Measurements from ENCODE around the gene HMSD.
"Not testable (repeated sequence)": the region's sequence is repeated elsewhere in the genome, so short reads cannot be mapped to it uniquely, and the experiment has no call there.

Gene HMSD, protein sequence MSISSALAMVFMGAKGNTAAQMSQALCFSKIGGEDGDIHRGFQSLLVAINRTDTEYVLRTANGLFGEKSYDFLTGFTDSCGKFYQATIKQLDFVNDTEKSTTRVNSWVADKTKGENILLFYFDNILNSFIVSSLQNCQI

DNA sequence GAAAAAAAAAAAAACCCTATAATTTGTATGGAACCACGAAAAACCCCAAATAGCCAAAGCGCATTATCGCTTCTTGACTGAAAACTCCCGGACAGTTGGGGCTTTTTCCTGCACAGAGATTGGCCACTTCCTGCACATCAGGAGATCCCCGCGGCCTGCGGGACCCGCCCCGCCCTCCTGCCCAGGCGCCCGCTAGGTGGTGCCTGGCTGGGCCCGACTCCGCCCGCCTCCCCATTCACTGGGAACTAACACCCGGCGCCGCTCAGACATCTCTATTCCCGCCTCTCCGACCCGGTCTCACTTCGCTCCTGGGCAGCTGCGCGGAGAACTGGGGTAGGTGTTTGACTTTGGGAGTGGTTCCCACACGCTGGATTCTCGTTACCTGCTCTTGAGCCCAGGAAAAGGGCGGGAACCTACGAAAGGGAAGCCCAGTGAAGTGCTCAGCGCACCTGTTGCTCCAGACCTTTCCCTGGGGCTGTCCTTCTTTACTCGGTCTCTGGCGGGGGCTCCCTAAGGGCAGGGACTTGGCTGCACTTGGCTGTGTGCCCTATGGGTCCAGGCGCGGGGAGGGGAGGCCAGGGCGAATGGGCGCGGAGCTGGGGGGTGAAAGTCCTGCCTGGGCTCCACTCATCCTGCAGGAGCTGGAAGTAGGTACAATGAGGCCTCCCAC, at the start of gene HMSD:
Gene HMSD, plus strand, starts transcription at position 234 of the 670 bp plus-strand sequence. CDS start 4,155 bp downstream, outside the sequence.
- peak in 2 of 4 experiments; percentile 3 to 4 for DNase-seq

DNA sequence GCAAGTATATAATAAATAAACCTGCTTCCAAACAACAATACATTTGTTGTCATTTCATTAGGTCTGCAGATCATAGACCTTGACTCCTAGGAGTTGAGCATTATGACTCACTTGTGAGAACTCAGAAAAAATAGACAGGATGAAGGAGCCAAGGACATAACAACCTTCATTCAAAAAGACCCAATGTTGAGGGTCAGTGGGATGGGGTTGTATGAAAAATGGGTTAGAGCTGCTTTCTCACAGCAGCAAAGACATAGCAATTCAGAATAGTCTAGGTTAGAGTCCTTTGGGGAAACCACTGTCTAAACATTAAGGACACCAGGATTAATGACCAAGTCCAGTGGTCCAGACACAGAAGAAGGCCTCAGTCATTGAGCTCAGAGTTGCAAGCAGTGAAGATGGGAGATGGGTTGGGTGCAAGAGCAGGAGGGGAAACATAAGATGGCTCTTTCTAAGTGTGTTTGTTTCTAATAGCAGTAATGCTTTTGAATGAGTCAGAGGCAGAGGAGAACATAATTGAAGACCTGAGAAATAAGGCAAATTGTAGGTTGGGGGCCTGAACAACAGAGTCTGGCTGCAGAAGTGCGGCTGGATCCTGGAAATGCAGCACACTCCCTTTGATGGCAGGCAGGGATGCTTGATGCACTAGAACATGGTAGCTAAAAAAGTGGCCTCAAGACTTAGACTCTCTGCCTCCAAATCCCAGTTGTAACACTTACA, 45.1 kb upstream of the HMSD start:
- DNase-seq: no peak

DNA sequence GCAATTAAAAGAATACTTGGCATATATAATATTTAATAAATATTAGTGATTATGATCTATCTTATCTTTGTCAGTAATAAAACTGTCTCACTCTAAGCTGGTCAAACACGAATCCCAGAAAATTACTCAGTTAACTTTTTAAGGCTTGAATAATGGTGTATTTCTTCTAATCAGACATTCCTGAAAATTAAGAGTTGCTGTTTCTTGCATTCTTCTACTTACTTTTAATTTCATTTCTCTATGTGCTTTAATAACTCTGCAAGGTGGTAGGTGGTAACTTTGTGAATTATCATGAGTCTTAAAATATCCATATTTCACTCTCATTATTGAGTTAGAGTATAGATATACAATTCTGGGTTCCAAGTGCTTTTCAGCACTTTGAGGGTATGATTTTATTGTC, 44.4 kb upstream of the HMSD start:
- DNase-seq: no peak

DNA sequence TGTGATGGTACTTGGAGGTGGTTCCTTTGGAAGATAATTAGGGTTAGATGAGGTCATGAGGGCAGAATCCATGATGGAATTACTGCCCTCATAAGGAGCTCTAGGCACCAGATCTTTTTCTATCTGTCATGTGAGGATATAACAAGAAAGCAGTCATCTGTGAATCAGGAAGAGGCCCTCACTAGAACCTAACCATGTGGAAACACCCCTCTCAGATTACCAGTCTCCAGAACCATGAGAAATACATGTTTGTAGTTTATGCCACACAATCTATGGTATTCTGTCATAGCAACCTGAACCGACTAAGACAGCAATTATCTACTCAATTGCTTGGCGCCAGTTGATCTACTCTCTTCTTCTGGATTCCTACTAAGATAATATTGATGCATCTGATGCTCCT, 43.7 kb upstream of the HMSD start:
- DNase-seq: no peak

DNA sequence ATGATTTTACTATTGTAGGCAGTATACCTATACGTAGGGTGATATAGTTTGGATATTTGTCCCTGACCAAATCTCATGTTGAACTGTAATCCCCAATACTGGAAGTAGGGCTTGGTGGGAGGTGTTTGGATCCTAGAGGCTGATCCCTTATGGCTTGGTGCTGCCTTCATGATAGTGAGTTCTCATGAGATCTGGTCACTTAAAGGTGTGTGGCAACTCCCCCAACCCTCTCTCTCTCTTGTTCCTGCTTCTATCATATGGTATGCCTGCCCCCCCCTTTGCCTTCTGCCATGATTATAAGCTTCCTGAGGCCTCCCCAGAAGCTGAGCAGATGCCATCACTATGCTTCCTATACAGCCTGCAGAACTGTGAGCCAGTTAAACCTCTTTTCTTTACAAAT, 43.0 kb upstream of the HMSD start:
- DNase-seq: no peak

DNA sequence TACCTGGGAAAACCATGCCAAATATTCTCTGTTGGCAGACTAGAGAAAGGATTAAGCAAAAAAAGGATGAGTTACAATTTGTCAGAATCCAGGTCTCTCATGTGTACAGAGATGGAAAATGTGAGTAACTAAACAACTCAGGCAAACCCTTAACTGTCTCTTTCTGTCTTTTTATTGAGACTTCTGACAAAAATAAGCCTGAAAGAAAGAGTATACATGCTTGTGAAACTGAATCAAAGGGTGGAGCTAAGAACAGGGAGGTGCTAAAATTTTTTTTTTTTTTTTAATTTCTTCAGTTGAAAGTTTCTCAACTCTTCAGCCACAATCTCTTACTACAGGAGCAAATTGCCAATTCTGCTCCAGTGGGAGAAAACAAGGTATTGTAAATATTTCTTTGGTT, 41.4 kb upstream of the HMSD start, which contains the start of gene SERPINB10:
Gene SERPINB10, plus strand, starts transcription at position 295 of the 400 bp plus-strand sequence. CDS start 7,553 bp downstream, outside the sequence.
- no peak for DNase-seq

DNA sequence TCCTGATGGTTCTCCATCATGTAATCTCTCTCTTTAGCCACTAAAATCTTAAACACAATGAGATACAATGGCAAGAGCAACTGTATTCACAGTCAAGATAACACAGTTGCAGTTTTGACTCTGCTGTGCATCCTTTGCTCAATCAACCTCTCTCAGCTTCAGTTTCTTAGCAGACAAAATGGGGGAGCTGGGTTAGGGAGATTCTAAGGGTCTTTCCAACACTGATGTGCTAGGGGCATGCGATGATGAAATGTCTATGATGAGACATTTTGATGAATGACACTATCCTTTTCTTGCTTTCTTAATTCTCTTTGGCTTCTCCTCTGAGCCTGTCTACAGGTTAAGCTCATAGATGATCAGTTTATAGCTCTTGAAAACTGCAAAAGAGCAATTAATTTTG, 40.2 kb upstream of the HMSD start:
- no peak for DNase-seq

DNA sequence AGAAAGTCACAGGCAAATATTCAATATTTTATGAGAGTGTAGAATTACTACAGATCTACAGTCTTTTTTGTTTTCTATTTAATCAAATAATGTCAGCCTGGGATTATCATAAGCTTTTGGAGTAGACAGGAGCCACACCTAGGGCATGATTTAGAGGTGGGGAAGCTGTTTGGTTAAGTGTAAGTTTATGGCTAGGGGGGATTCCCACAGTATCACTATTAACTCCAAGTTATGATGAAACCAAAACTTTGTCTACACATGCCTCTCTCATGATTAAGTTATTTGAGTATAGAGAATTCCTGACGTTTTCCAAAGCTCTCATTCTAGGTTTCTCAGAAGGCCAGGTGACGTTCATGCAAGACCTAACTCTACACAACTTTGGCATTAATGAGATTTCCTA, 39.2 kb upstream of the HMSD start:
- no peak for DNase-seq

DNA sequence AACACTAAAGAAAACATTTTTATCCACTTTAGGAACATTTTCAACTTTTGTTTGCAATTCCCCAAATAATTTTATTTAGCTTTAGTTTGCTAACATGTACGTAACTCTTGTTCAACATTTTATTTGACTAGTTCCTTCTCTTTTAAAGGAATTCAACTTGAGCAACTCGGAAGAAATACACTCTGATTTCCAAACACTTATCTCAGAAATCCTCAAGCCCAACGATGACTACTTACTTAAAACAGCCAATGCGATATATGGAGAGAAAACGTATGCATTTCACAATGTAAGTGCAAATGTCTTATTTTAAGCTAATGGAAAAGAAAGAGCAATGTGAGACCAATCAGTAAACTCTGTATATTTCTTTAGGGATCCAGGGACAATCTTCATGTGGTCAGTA, 31.3 kb upstream of the HMSD start:
- DNase-seq: no peak

DNA sequence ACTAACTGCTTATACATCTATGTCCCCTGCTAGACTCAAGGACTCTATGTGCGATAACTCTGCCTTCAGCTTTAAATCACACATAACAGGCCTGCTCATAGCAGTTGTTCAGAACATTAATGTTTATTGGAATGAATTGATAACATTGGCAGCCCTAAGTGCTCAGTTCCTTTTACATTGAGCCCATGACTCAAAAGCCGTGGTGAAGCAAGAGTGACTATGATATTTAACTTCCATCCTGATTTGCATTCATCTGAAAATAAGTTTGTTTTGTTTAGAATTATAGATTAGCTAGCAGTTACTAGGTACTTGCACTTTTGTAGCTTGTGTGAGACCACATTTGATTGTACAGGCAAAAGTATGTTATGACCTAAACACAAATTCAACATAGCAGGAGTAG, 27.1 kb upstream of the HMSD start:
- no peak for DNase-seq

DNA sequence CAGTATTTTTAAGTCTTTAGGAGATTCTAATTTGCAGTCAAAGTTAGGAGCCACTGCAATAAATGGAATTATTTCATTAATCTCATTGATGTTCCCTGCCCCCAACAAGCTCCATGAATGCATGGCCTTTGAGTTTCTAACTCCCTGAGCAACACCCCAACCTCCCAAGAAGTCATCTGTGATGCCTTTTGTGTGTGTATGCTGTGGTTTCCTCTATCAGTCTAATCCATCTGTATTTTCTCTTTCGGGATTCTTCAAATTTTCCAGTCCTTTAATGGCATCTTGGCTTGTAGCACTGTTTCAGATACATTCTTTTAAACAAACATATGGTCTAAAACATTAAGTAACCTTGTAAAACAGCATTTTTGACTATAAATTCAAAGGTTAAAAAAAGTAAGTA, 24.6 kb upstream of the HMSD start:
- DNase-seq: no peak

DNA sequence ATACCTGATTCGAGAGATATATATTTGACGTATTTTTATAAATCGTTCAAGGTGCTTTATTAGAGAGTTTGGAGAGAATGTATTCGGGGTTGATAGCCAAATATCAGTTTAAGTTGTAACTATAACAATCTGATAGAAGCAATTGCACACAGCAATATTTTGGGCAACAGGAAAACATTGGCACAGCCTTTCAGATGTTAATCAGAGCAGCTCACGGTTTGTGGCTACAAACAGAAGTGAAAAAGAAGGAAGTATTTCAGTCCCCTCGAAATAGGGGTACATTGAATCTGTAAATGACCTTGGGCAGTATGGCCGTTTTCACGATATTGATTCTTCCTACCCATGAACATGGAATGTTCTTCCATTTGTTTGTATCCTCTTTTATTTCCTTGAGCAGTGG, 20.8 kb upstream of the HMSD start:
- no peak for DNase-seq

DNA sequence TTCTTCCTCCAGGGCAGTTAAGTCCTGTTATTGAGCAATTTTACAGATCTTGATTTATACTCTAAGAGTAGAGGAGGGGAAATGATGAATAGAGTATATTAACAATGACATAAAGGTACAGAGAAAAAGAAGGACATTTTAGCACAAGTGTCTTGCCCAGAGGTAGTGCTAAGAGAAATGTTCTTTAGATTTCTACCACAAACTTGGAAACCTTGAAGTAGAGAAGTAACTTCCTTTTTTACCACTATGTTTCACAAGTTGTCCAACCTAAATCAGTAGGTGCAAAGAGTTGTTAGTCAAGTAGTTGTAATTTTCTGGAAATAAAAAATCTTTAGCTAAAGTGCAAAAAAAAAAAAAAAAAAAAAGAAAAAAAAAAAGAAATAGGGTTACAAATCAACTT, 19.7 kb upstream of the HMSD start:
- DNase-seq: not testable (repeated sequence)

DNA sequence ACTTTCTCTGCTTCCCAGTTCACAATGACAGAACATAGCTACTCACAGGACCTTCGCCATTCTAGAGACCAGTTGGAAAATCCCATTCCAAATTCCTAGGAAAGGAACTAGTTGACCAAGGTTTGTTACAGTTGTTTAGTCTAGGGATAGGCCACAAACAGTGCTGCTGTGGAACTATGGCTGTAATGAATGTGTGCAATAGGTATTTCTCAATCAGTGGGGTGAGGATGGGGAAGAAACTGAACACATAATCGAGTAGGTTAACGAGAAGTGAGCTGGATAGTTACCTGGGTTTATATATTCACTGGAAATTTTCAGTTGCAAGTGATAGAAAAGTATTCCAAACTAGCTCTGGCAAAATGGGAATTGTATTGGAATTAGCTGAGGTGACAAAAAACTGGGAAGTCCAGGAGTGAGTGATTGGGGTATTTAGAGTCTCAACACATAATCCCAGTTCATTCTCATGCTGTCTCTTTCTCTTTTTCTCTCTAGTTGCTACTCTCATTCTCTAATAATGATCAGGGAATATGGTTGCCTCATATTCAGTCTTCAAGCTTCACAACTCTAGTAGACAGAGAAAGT, 18.2 kb upstream of the HMSD start:
- DNase-seq: no peak

DNA sequence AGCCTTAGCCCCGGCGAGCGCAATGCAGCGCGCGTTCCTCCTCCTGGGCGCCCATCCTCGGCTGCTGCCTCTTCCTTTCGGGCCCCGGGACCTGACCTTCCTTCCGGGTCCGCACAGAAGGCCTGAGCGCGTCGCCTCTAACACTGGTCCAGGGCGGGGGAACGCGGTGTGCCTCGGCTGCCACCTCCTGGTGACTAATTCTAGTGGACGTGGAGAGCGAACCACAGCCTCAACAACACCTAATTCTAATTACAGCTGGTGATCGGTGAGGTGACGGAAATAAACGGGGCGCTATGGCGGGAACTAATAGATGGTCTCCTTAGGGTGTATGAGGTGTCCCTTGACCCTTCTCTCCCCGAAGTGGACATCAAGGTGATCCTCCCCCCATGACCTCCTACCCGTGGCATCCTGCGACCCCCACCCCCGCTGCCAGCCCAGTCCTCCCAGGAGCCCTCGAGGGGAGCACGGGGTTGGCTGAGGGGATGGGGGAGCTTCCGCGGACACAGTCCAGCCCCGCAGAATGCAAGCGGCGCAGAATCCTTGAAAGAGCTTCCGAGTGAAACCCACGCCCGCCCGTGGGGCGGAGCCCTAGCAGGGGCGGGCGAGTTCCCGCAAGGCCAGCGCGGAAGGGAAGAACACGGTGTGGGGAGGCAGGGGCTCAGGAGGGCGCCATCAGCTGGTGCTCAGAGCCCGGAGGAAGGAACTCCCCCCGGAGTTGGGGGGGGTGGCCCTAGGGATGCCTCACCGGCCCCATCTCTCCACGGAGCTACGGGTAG, 12.8 kb upstream of the HMSD start:
- DNase-seq: peak in 3 of 4 experiments; percentile 3 to 18 (median 12)

DNA sequence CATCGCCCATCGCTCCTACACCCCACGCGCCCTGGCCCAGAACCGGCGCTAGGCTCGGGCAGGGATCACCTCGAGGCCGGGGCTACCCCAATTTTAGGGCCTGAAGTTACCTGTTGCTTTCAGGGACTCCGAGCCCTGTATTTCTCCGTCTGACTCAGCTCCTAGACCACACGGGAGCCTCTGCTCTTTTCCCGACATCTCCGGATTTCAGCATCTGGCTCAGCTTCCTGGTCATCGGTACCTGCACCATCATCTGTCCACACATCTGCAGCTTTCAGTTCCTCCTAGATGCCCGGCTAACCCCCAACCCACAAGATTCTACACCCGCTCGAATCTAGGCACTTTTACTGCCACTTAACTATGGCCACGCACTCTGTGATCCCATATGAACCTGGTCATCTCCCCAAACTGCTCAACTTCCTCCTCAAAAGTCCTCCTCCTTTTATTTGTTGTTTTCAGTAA, 12.1 kb upstream of the HMSD start:
- DNase-seq: no peak

DNA sequence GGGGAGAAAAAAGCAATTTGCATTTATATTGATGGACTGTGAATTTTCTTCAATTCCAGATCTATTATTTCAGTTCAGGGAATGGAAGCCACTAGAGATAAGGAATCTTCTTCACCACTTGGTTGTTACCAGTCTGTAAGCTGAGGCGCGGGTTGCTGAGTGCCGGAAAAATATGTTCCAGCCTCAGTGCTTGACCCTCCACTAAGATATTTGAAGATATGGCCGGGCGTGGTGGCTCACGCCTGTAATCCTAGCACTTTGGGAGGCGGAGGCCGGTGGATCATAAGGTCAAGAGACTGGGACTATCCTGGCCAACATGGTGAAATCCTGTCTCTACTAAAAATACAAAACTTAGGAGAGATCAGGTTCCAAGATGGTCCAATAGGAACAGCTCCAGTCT, 9.1 kb upstream of the HMSD start:
- no peak for DNase-seq

DNA sequence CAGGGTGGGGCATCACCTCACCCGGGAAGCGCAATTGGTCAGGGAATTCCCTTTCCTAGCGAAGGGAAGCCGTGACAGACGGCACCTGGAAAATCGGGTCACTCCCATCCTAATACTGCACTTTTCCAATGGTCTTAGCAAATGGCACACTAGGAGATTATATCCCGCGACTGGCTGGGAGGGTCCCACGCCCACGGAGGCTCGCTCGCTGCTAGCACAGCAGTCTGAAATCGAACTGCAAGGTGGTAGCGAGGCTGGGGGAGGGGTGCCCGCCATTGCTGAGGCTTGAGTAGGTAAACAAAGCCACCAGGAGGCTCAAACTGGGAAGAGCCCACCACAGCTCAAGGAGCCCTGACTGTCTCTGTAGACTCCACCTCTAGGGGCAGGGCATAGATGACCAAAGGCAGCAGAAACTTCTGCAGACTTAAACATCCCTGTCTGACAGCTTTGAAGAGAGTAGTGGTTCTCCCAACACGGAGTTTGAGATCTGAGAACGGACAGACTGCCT, 8.5 kb upstream of the HMSD start:
- DNase-seq: not testable (repeated sequence)

DNA sequence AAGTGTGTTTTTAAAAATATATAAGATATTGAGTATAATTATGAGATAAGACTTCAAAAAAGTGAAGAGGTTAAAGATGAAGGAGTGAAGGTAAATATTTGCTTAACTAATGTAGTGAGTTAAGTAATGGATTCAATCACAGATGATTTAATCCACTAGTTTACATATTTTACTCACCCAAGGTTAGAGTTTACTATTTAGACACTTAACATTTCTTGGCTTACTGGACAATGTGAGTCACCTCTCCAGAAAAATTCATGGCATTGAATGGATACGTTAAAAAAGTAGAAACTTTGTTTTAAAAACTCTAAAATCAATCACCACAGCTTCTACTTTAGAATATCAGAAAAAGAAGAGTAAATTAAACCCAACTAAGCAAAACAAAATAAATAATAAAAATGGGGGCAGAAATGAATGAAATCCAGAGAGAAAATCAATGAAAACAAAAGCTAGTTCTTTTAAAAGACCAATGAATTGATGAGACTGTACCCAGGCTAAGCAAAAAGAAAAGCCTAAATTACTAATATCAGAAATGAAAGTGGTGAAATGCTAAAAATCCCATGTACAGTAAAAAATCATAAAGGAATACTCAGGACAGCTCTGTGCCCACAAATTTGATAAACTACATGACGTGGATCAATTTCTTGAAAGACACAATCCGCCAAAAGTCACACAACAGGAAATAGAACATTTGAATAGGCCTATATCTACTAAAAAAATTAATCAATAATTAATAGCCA, 1.9 kb upstream of the HMSD start:
- DNase-seq: no peak

DNA sequence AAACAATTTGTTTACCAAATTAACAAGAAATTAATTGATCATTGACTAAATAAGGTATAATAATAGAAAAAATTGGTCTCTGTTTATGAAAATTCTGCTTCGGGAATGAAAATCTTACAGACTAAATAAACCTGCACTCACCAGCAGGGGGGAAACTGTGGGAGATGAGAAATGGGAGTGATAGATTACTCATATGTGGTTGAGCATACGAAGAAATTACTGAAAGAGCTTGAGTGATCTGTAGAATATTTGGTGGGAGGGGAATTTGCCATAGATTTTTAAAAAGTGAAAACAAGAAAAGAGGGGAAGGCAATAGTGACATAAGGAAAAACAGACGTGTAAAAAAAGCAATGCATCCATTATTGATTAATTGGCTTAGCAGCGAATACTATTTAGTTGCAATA, 2.2 kb downstream of the HMSD start:
- no peak for DNase-seq

DNA sequence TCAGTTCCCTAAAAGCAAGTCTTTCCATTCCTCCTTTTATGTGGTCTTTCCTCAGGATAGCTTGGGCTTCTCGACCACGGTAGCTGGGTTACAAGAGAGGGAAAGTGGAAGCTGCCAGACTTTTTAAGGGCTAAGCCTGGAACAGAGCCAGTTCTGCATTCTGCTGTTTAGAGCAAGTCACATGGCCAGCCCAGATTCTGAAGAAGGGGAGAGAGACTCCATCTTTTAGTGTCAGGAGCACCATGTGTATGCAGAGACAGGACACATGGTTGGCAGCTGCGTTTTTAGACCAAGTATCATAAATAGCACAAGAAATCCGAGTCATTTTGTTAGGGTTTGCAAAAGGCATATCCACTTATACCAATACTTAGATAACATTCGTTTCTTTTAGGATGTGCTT, 4.7 kb downstream of the HMSD start:
- no peak for DNase-seq

DNA sequence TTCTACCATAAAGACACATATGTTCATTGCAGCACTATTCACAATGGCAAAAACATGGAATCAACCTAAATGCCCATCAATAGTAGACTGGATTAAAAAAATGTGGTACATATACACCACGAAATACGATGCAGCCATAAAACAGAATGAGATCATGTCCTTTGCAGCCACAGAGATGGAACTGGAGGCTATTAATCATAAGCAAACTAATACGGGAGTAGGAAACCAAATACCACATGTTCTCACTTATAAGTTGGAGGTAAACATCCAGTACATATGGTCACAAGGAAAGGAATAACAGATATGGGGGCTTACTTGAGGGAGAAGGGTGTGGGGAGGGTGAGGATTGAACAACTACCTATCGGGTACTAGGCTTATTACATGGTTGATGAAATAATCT, 7.7 kb downstream of the HMSD start:
- DNase-seq: no peak

Data from activated CD4-positive, CD25-positive, alpha-beta regulatory T cell (primary cell).